ENCODE measurements around the gene MLST8.
"Not testable (repeated sequence)": the region's sequence is repeated elsewhere in the genome, so short reads cannot be mapped to it uniquely, and the experiment has no call there.

MLST8 gene

DNA sequence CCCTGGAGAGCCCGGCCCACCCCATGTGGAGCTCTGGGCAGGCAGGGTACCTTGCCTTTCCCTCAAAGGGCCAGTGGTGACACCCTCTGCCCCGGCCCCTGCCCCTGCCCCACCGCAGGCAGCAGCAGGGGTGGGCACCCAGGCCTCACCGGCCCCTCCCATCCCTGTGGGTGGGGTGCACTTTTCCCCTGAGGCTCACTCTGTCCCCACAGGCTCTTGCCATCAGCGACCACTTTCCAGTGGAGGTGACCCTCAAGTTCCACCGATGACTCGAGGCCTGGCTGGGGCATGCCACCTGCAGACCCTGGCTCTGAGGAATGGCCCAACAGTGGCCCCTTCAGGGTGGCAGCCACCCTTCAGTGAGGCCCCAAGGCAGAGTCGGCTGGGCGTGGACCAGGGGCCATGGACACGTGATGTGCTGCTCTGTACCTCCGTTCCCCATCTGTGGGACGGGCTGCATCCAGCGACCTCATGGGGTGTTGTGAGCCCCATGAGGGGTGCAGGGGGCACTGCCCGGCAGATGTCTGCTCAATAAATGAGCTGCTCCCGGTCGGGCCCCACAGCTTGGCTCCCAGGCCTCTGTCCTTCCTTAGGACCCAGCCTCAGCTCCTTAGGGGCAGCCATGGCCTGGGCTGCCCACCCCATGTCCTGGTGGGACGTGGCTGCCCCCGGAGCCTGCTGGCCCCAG is 33.0 kb downstream of the MLST8 start:
- Histone ChIP-seq H4K20me1 (ENCODE audit: insufficient read depth, low read length) (no peaks in the 10 kb centered on the region), H3K4me2 (ENCODE audit: low read depth, low read length) (no peak overlapping the region), H3K9me3 (replicated peaks; ENCODE audit: insufficient read depth, low read length) (no peaks in the 10 kb centered on the region), H3K27me3 (replicated peaks; ENCODE audit: insufficient read depth, low read length) (no peaks in the 10 kb centered on the region; the same call in 1 of the 2 replicates), H3K27ac (ENCODE audit: low read length) (no peak overlapping the region), H3K9ac (ENCODE audit: low read length) (no peak overlapping the region), H3K4me3 (ENCODE audit: low read length) (no peak overlapping the region), H3K9me2 (replicated peaks; ENCODE audit: insufficient read depth, low read length) (no peaks in the 10 kb centered on the region), H3F3A (ENCODE audit: insufficient read depth, low read length) (no peaks in the 10 kb centered on the region), H2AFZ (ENCODE audit: low read length) (no peak overlapping the region), H3K79me2 (ENCODE audit: low read length) (no peaks in the 10 kb centered on the region), H3K36me3 (replicated peaks; ENCODE audit: insufficient read depth, low read length) (peaks cover 2% of the 10 kb centered on the region; the same call in 1 of the 2 replicates), H3K4me1 (ENCODE audit: low read length) (no peaks in the 10 kb centered on the region)
- DNase-seq, result no peak
- TF ChIP-seq EZH2 (optimal IDR thresholded peaks at IDR 0.05; ENCODE audit: low read depth, low read length) (no peak), EZH2phosphoT487 (IDR thresholded peaks at IDR 0.05; ENCODE audit: low read length) (no peak)
- TF ChIP-seq, protein P1, sequence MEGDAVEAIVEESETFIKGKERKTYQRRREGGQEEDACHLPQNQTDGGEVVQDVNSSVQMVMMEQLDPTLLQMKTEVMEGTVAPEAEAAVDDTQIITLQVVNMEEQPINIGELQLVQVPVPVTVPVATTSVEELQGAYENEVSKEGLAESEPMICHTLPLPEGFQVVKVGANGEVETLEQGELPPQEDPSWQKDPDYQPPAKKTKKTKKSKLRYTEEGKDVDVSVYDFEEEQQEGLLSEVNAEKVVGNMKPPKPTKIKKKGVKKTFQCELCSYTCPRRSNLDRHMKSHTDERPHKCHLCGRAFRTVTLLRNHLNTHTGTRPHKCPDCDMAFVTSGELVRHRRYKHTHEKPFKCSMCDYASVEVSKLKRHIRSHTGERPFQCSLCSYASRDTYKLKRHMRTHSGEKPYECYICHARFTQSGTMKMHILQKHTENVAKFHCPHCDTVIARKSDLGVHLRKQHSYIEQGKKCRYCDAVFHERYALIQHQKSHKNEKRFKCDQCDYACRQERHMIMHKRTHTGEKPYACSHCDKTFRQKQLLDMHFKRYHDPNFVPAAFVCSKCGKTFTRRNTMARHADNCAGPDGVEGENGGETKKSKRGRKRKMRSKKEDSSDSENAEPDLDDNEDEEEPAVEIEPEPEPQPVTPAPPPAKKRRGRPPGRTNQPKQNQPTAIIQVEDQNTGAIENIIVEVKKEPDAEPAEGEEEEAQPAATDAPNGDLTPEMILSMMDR (IDR thresholded peaks at IDR 0.05; ENCODE audit: low read length), result no peak

DNA sequence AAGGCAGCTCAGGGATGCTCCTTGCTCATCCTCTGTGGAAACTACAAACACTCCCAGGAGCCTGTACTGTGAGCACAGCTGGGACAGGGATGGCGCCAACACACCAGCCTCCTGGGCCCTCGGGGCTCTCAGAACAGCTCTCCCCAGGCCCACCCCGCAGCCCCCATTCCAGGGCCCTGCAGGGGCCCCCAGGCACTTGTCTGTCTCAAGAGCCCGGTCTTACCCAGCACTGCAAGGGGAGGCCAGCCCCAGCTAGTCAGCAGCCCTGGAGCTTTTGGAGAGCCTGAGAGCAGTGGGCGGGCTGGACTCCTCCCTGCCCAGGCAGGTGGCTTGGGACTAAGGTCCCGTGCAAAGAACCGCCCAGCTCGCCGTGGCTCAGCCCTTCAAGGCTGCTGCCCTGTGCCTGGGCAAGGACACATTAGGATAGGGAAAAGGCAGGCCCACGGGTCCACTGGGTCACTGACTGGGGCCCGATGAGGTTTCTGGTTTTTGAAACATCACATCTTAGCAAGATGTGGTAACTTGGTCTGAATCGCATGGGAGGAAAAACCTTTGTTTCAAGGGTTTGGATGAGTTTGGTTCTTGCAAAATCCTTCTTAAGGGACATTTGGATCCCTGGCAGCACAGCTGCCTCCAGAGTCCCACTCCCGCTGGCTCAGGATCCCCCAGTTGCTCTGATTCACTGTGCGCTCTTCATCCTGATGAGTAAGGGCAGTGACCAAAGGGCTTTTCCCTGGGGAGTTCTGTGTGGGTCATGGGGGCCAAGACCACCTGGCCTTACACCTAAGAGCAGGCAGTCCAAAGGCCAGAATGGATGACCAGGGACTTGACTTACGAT is 33.8 kb downstream of the MLST8 start:
- no peak overlapping the region for H2AFZ ChIP-seq (ENCODE audit: low read length)
- no peaks in the 10 kb centered on the region for H3K9me2 ChIP-seq (replicated peaks; ENCODE audit: insufficient read depth, low read length)
- H3K4me3 ChIP-seq (ENCODE audit: low read length), result no peak overlapping the region
- H4K20me1 ChIP-seq (ENCODE audit: insufficient read depth, low read length), result no peaks in the 10 kb centered on the region
- H3K79me2 ChIP-seq (ENCODE audit: low read length), result peaks cover 1% of the 10 kb centered on the region; the same call in 1 of the 2 replicates
- DNase-seq, result no peak
- H3K4me2 ChIP-seq (ENCODE audit: low read depth, low read length), result no peak overlapping the region
- no peaks in the 10 kb centered on the region for H3F3A ChIP-seq (ENCODE audit: insufficient read depth, low read length)
- H3K27me3 ChIP-seq (replicated peaks; ENCODE audit: insufficient read depth, low read length), result no peaks in the 10 kb centered on the region; the same call in 1 of the 2 replicates
- H3K36me3 ChIP-seq (replicated peaks; ENCODE audit: insufficient read depth, low read length), result peaks cover 2% of the 10 kb centered on the region; the same call in 1 of the 2 replicates
- no peak overlapping the region for H3K27ac ChIP-seq (ENCODE audit: low read length)
- no peak overlapping the region for H3K9ac ChIP-seq (ENCODE audit: low read length)
- H3K9me3 ChIP-seq (replicated peaks; ENCODE audit: insufficient read depth, low read length), result no peaks in the 10 kb centered on the region
- no peaks in the 10 kb centered on the region for H3K4me1 ChIP-seq (ENCODE audit: low read length)
- TF ChIP-seq, protein P1 (IDR thresholded peaks at IDR 0.05; ENCODE audit: low read length), result no peak
- TF ChIP-seq EZH2phosphoT487 (IDR thresholded peaks at IDR 0.05; ENCODE audit: low read length), result no peak
- TF ChIP-seq EZH2 (optimal IDR thresholded peaks at IDR 0.05; ENCODE audit: low read depth, low read length), result no peak

DNA sequence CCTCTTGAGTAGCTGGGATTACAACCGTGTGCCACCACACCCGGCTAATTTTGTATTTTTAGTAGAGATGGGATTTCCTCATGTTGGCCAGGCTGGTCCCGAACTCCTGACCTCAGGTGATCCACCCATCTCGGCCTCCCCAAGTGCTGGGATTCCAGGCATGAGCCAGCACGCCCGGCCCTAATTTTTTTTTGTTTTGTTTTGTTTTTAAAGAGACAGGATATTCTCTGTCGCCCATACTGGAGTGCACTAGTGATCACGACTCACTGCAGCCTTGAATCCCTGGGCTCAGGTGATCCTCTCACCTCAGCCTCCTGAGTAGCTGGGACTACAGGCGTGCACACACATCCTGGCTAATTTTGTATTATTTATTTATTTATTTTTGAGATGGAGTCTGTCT is 35.1 kb downstream of the MLST8 start:
- not testable (repeated sequence) for DNase-seq; H3K9me3 ChIP-seq (replicated peaks; ENCODE audit: insufficient read depth, low read length); H3K9me2 ChIP-seq (replicated peaks; ENCODE audit: insufficient read depth, low read length); H3F3A ChIP-seq (ENCODE audit: insufficient read depth, low read length); H3K9ac ChIP-seq (ENCODE audit: low read length); H3K4me1 ChIP-seq (ENCODE audit: low read length); H3K4me3 ChIP-seq (ENCODE audit: low read length); H3K27ac ChIP-seq (ENCODE audit: low read length); H3K27me3 ChIP-seq (replicated peaks; ENCODE audit: insufficient read depth, low read length); H4K20me1 ChIP-seq (ENCODE audit: insufficient read depth, low read length); H3K79me2 ChIP-seq (ENCODE audit: low read length); H2AFZ ChIP-seq (ENCODE audit: low read length); H3K4me2 ChIP-seq (ENCODE audit: low read depth, low read length); H3K36me3 ChIP-seq (replicated peaks; ENCODE audit: insufficient read depth, low read length)
